Endodermal cell (in vitro differentiated cells): ENCODE measurements around the gene CDKN1B. TPM values are rescaled to one million over a fixed set of nuclear protein-coding genes. Genes with fewer than 3 reads are reported as not detected.

ENCODE experiments used
- DNase-seq: peaks from one replicate; pipeline ENCODE4 v3.0.0-alpha.2; 2017
- H3K27ac ChIP-seq: 2 replicates; pipeline ENCODE4 v1.5.1; 2013; ENCODE audit warnings: mild to moderate bottlenecking, low read depth, low read length, moderate library complexity
- H3K27me3 ChIP-seq: 2 replicates; pipeline ENCODE4 v1.6.1; 2013; ENCODE audit warnings: mild to moderate bottlenecking, low read length, moderate library complexity; ENCODE audit not compliant: insufficient read depth, control insufficient read depth, poor library complexity, severe bottlenecking
- H3K36me3 ChIP-seq: 2 replicates; pipeline ENCODE4 v1.7.0; 2013; ENCODE audit warnings: mild to moderate bottlenecking, low read length, moderate library complexity; ENCODE audit not compliant: control insufficient read depth, insufficient read depth
- H3K4me1 ChIP-seq: one replicate; pipeline ENCODE4 v1.7.0; 2013; ENCODE audit warnings: low read length; ENCODE audit not compliant: control insufficient read depth, insufficient read depth
- H3K4me3 ChIP-seq: 2 replicates; pipeline ENCODE4 v1.5.1; 2013; ENCODE audit warnings: mild to moderate bottlenecking, low read length, moderate library complexity
- H3K9ac ChIP-seq: 2 replicates; pipeline ENCODE4 v1.6.1; 2013; ENCODE audit warnings: mild to moderate bottlenecking, low read length, moderate library complexity; ENCODE audit not compliant: poor library complexity, severe bottlenecking; ENCODE audit errors: extremely low read depth
- H3K9me3 ChIP-seq: 2 replicates; pipeline ENCODE4 v1.6.1; 2013; ENCODE audit warnings: mild to moderate bottlenecking, low read length, moderate library complexity; ENCODE audit not compliant: control insufficient read depth
- H3K27ac Mint-ChIP-seq: 2 replicates; pipeline ENCODE4 v1.8.0; 2020; ENCODE audit warnings: mixed read lengths
- H3K27me3 Mint-ChIP-seq: 2 replicates; pipeline ENCODE4 v1.8.0; 2021; ENCODE audit warnings: mild to moderate bottlenecking, mixed read lengths; ENCODE audit not compliant: insufficient read depth
- H3K36me3 Mint-ChIP-seq: 2 replicates; pipeline ENCODE4 v1.8.0; 2020; ENCODE audit warnings: low read depth, mixed read lengths
- H3K4me1 Mint-ChIP-seq: 2 replicates; pipeline ENCODE4 v1.8.0; 2020; ENCODE audit warnings: mixed read lengths
- H3K4me3 Mint-ChIP-seq: 2 replicates; pipeline ENCODE4 v1.8.0; 2020; ENCODE audit warnings: mild to moderate bottlenecking, moderate library complexity, mixed read lengths
- H3K9me3 Mint-ChIP-seq: 2 replicates; pipeline ENCODE4 v1.8.0; 2020; ENCODE audit warnings: mild to moderate bottlenecking, mixed read lengths
- CTCF ChIP-seq: fragments of 200-600 bp; sonication (generic); conservative IDR thresholded peaks from 2 replicates; pipeline ENCODE4 v1.5.0; 2021; ENCODE audit warnings: antibody characterized with exemption, mild to moderate bottlenecking
- WGBS, 2 experiments: methylation state at CpG; one replicate each; pipeline versions ENCODE4 v1.1.5 to v1.1.7; 2013; ENCODE audit warnings: missing lambda C conversion rate in 2 of 2, mixed read lengths in 1 of 2; ENCODE audit not compliant: insufficient coverage in 1 of 2, insufficient read length in 1 of 2; 5-methylcytosine and 5-hydroxymethylcytosine counted together
- total RNA-seq, 2 donors: library from RNA; stranded (reverse); fragmentation: NEBNext Ultra II Directional in 1 of 2; extraction: Animal tissue kit (Norgen Biotek cat#: 25700) in 1 of 2; gene quantifications; 2 replicates in 1 of 2; 3 replicates in 1 of 2; pipeline ENCODE4 v1.2.1, GENCODE V29; 2021

The CDKN1B gene
- total RNA-seq, 2 donors from 2014 or later: 40.1 to 63.9 TPM

- 96 to 97% methylated on average over 3 to 4 of the region's 5 CpGs for WGBS, 2 experiments
- Mint-ChIP-seq H3K4me1 (peaks cover 38% of the 10 kb centered on the region), H3K36me3 (no peaks in the 10 kb centered on the region), H3K4me3 (no peak overlapping the region), H3K27ac (no peak overlapping the region), H3K9me3 (no peaks in the 10 kb centered on the region), H3K27me3 (peaks cover 67% of the 10 kb centered on the region)
- no peaks in the 10 kb centered on the region for H3K36me3 ChIP-seq
- no peaks in the 10 kb centered on the region for H3K9me3 ChIP-seq
- no peaks in the 10 kb centered on the region for H3K27me3 ChIP-seq
- H3K4me1 ChIP-seq: peaks cover 13% of the 10 kb centered on the region
- no peak overlapping the region for H3K4me3 ChIP-seq
- no peak for TF ChIP-seq CTCF
- H3K27ac ChIP-seq: no peak overlapping the region
- DNase-seq: no peak
- no peak overlapping the region for H3K9ac ChIP-seq
These were observed 36.0 kb upstream of the CDKN1B start for GRCh38 chr12:12681061-12681765.

GRCh38 chr12:12682284-12682683, 34.9 kb upstream of the CDKN1B start:
- Histone ChIP-seq H3K9ac (no peak overlapping the region), H3K4me3 (peak overlapping the region; percentile 24), H3K27ac (no peak overlapping the region), H3K27me3 (no peaks in the 10 kb centered on the region), H3K4me1 (peaks cover 5% of the 10 kb centered on the region), H3K36me3 (no peaks in the 10 kb centered on the region), H3K9me3 (no peaks in the 10 kb centered on the region)
- Mint-ChIP-seq H3K9me3 (no peaks in the 10 kb centered on the region), H3K36me3 (no peaks in the 10 kb centered on the region), H3K4me3 (no peak overlapping the region), H3K27ac (no peak overlapping the region), H3K27me3 (peaks cover 58% of the 10 kb centered on the region), H3K4me1 (peaks cover 28% of the 10 kb centered on the region)
- TF ChIP-seq CTCF: no peak
- no peak for DNase-seq

GRCh38 chr12:12683136-12683697, 34.0 kb upstream of the CDKN1B start:
- Histone ChIP-seq H3K4me3 (peak overlapping the region; percentile 85), H3K27me3 (no peaks in the 10 kb centered on the region), H3K36me3 (no peaks in the 10 kb centered on the region), H3K4me1 (peaks cover 5% of the 10 kb centered on the region), H3K27ac (peak overlapping the region; percentile 62), H3K9ac (no peak overlapping the region), H3K9me3 (no peaks in the 10 kb centered on the region)
- Mint-ChIP-seq H3K36me3 (no peaks in the 10 kb centered on the region), H3K4me3 (peak overlapping the region; percentile 53), H3K27me3 (peaks cover 51% of the 10 kb centered on the region), H3K4me1 (peaks cover 28% of the 10 kb centered on the region), H3K27ac (no peak overlapping the region), H3K9me3 (no peaks in the 10 kb centered on the region)
- no peak for TF ChIP-seq CTCF
- 88 to 90% methylated on average over 2 to 4 of the region's 4 CpGs for WGBS, 2 experiments
- DNase-seq: no peak
